Ishikawa (cell line): ENCODE data around the gene ROPN1.

Source experiments
- CEBPB ChIP-seq: IDR thresholded peaks from 2 replicates; pipeline ENCODE4 v1.6.1; 2012
- EP300 ChIP-seq: IDR thresholded peaks from 2 replicates; pipeline ENCODE4 v1.6.1; 2012; ENCODE audit warnings: borderline replicate concordance
- TCF12 ChIP-seq: IDR thresholded peaks from 2 replicates; pipeline ENCODE4 v1.6.1; 2012; ENCODE audit warnings: low read depth
- YY1 ChIP-seq: IDR thresholded peaks from 2 replicates; pipeline ENCODE4 v1.6.1; 2012; ENCODE audit warnings: low read depth
- TF ChIP-seq, protein P1 (sequence below): IDR thresholded peaks from 2 replicates; pipeline ENCODE4 v1.6.1; 2012; ENCODE audit warnings: low read depth, mild to moderate bottlenecking

GRCh38 chr3:124007186-124007585 is 15.3 kb upstream of the ROPN1 start:
- no peak for TF ChIP-seq CEBPB
- no peak for TF ChIP-seq YY1
- TF ChIP-seq, protein P1, sequence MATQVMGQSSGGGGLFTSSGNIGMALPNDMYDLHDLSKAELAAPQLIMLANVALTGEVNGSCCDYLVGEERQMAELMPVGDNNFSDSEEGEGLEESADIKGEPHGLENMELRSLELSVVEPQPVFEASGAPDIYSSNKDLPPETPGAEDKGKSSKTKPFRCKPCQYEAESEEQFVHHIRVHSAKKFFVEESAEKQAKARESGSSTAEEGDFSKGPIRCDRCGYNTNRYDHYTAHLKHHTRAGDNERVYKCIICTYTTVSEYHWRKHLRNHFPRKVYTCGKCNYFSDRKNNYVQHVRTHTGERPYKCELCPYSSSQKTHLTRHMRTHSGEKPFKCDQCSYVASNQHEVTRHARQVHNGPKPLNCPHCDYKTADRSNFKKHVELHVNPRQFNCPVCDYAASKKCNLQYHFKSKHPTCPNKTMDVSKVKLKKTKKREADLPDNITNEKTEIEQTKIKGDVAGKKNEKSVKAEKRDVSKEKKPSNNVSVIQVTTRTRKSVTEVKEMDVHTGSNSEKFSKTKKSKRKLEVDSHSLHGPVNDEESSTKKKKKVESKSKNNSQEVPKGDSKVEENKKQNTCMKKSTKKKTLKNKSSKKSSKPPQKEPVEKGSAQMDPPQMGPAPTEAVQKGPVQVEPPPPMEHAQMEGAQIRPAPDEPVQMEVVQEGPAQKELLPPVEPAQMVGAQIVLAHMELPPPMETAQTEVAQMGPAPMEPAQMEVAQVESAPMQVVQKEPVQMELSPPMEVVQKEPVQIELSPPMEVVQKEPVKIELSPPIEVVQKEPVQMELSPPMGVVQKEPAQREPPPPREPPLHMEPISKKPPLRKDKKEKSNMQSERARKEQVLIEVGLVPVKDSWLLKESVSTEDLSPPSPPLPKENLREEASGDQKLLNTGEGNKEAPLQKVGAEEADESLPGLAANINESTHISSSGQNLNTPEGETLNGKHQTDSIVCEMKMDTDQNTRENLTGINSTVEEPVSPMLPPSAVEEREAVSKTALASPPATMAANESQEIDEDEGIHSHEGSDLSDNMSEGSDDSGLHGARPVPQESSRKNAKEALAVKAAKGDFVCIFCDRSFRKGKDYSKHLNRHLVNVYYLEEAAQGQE: no peak
- TF ChIP-seq TCF12: no peak
- TF ChIP-seq EP300: no peak
